ENCODE data around the gene DGAT2. TPM values are rescaled to one million over a fixed set of nuclear protein-coding genes. Genes with fewer than 3 reads are reported as not detected.
"Not testable (repeated sequence)": the region's sequence is repeated elsewhere in the genome, so short reads cannot be mapped to it uniquely, and the experiment has no call there.

Gene DGAT2
- total RNA-seq, 6 experiments from 2014 or later: 33.1 to 166 (median 124) TPM

DNA sequence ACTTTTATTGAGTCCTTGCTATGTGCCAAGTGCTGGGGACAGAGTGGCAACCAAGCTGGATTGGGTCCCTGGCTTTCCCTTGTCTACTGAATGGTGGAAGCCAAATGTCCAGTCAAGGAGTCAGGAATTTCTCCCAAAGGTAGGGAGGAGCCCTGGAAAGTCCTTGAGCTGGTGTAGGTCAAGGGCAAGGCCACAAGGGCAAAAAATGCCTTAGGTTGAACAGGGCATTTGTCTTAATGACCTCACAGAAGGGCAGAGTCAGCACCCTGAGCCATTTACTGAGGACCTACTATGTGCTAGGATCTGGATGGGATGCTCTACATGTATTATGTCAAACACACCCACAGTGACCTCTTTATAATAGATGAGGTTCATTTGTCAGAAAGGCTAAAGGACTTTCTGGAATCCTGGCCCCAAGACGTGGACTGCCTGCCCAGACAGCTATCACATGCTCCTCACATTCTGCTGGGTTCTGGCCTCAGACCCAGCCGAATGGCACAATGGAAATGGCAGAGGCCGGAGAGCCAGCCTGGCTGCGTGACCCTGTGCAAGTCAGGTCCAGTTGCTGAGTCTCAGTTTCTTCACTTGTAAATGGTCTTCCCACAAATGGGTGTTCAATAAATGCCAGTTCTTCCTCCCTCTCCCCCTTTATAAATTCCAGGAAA, 33.3 kb upstream of the DGAT2 start:
- Histone ChIP-seq H3K27ac (peak overlapping the region in 2 of 3 donors; percentile 49 to 62), H3K27me3 (no peaks in the 10 kb centered on the region), H3K4me1 (peaks cover 0 to 69% (median 31%) of the 10 kb centered on the region in 4 donors), H3K4me3 (no peak overlapping the region), H3K9me3 (no peaks in the 10 kb centered on the region), H3K36me3 (peaks cover 0 to 9% (median 0%) of the 10 kb centered on the region in 4 donors)
- 80% methylated on average over 1 of the region's 4 CpGs for WGBS (ENCODE audit: insufficient coverage, low coverage, low lambda C conversion rate, missing lambda C conversion rate)
- TF ChIP-seq, protein P1, sequence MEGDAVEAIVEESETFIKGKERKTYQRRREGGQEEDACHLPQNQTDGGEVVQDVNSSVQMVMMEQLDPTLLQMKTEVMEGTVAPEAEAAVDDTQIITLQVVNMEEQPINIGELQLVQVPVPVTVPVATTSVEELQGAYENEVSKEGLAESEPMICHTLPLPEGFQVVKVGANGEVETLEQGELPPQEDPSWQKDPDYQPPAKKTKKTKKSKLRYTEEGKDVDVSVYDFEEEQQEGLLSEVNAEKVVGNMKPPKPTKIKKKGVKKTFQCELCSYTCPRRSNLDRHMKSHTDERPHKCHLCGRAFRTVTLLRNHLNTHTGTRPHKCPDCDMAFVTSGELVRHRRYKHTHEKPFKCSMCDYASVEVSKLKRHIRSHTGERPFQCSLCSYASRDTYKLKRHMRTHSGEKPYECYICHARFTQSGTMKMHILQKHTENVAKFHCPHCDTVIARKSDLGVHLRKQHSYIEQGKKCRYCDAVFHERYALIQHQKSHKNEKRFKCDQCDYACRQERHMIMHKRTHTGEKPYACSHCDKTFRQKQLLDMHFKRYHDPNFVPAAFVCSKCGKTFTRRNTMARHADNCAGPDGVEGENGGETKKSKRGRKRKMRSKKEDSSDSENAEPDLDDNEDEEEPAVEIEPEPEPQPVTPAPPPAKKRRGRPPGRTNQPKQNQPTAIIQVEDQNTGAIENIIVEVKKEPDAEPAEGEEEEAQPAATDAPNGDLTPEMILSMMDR (IDR thresholded peaks at IDR 0.05): no peak
- TF ChIP-seq POLR2A (IDR thresholded peaks at IDR 0.05): no peak
- ATAC-seq: peak in 1 of 4 donors; percentile 7
- intact Hi-C loops (cut with DNase I): no loop called here
- no peak for DNase-seq

DNA sequence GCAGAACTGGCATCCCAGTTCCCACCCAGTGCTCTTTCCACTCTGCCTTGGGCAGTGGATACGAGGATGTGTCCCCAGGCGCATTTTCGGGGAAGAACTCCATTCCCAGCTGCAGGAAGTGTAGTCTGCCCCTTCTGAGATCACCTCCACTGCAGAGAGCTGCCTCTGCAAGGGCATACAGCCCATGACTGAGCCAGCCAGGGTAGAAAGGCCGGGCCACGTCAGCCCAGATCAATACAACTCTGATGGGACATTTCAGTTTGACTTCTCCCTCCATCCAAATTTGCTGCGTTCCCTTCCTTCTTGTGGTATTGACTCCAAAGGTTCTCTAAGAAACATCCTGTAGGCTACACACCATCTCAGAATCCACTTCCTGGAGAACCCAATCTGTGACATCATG, 31.3 kb upstream of the DGAT2 start:
- Histone ChIP-seq H3K27me3 (no peaks in the 10 kb centered on the region), H3K36me3 (no peaks in the 10 kb centered on the region), H3K4me3 (no peak overlapping the region), H3K9me3 (no peaks in the 10 kb centered on the region), H3K27ac (peak overlapping the region in 1 of 3 donors; percentile 38), H3K4me1 (peaks cover 0 to 76% (median 36%) of the 10 kb centered on the region in 4 donors)
- TF ChIP-seq POLR2A (IDR thresholded peaks at IDR 0.05): peak; percentile 53
- TF ChIP-seq, protein P1 (IDR thresholded peaks at IDR 0.05): no peak
- ATAC-seq (peak; percentile 67 to 78 (median 72)), DNase-seq (peak; percentile 77 to 81 (median 77))
- intact Hi-C loops (cut with DNase I): no loop called here
- 20% methylated on average over 1 of the region's 6 CpGs for WGBS (ENCODE audit: insufficient coverage, low coverage, low lambda C conversion rate, missing lambda C conversion rate)

DNA sequence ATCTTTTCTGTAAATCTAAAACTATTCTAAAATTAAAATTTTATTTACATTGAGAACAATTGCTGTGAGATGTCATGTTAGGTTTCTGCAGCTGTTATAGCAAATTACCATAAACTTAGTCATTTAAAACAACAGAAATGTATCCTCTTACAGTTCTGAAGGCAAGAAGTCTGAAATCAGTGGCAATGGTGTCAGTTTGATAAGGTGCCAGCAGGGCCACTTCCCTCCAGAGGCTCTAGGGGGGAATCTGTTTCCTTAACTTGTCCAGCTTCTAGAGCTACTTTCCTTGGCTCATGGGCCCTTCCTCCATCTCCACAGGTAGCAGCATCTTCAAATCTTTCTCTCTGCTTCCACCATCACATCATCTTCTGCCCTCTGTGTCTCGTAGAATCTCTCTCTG, 27.9 kb upstream of the DGAT2 start:
- no peak for ATAC-seq
- Histone ChIP-seq H3K27me3 (no peaks in the 10 kb centered on the region), H3K4me3 (no peak overlapping the region), H3K4me1 (peaks cover 0 to 73% (median 33%) of the 10 kb centered on the region in 4 donors), H3K27ac (no peak overlapping the region), H3K9me3 (no peaks in the 10 kb centered on the region), H3K36me3 (no peaks in the 10 kb centered on the region)
- 91% methylated on average over 1 of the region's 1 CpG for WGBS (ENCODE audit: insufficient coverage, low coverage, low lambda C conversion rate, missing lambda C conversion rate)
- DNase-seq: no peak
- TF ChIP-seq, protein P1 (IDR thresholded peaks at IDR 0.05): no peak
- TF ChIP-seq POLR2A (IDR thresholded peaks at IDR 0.05): no peak
- intact Hi-C loops (cut with DNase I): no loop called here

DNA sequence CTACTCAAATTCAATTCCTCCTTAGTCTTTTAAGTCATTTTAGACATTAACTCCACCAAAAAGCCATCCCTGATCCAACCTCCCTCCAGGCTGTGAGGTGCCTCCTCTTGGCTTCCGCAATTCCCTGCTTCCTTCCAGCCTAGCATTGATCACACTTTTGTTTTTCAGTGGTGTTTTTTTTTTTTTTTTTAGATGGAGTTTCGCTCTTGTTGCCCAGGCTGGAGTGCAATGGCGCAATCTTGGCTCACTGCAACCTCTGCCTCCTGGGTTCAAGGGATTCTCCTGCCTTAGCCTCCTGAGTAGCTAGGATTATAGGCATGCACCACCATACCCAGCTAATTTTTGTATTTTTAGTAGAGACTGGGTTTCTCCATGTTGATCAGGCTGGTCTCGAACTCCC, 25.4 kb upstream of the DGAT2 start:
- Histone ChIP-seq H3K27ac (peak overlapping the region in 2 of 3 donors; percentile 60 to 72), H3K4me1 (peaks cover 0 to 56% (median 25%) of the 10 kb centered on the region in 4 donors)
- DNase-seq (peak in 1 of 3 donors; percentile 49), ATAC-seq (peak; percentile 43 to 60 (median 56))
- intact Hi-C loops (cut with DNase I); H3K36me3 ChIP-seq; H3K4me3 ChIP-seq; H3K27me3 ChIP-seq; H3K9me3 ChIP-seq: not testable (repeated sequence)
- WGBS (ENCODE audit: insufficient coverage, low coverage, low lambda C conversion rate, missing lambda C conversion rate): 44% methylated on average over 4 of the region's 4 CpGs

DNA sequence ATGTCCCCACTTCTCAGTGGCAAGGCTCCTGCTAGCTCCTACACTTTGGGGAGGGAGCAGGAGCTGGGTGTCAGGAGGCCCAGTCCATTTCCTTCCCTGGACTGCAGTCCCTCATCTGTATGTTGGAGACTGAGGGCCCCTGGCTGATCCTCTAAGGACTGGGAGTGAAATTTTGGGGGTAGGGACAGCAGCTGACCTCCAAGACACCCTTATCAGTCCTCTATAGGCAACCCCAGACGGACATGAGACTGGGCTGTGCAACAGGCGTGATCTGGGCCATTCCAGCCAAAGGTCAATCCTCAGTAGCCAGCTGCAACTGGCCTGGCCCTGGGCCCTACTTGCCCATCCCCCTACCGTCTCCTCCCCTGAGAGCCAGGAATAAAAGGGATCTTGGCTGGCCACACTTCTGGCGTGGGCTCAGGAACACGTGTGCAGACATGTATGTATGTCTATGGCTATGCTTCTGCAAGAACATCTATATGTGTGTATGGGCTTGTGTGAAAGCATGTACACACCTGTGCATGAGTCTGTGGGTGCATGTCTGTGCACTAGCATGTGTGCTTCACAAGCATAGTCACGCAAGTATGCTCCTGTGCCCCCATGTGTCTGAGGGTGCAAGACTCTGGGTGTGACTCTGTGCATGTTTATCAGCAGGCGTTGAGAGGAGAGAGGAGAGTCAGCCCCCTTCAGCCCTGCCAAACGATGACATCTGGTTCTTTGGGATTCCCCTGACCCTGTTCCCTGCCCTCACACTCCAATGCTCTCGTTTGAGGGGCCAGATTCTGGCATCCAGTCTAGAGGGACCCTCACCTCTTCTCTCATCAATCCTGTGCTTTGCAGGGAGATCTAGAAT, 24.6 kb upstream of the DGAT2 start:
- peak; percentile 91 to 95 (median 94) for ATAC-seq
- no peaks in the 10 kb centered on the region for H3K27me3 ChIP-seq
- H3K27ac ChIP-seq: peak overlapping the region in 2 of 3 donors; percentile 60 to 72
- H3K9me3 ChIP-seq: no peaks in the 10 kb centered on the region
- intact Hi-C loops (cut with DNase I): no loop called here
- peak; percentile 74 to 93 (median 90) for DNase-seq
- 4% methylated on average over 4 of the region's 9 CpGs for WGBS (ENCODE audit: insufficient coverage, low coverage, low lambda C conversion rate, missing lambda C conversion rate)
- H3K4me1 ChIP-seq: peaks cover 0 to 48% (median 21%) of the 10 kb centered on the region in 4 donors
- H3K36me3 ChIP-seq: no peaks in the 10 kb centered on the region
- no peak overlapping the region for H3K4me3 ChIP-seq
- TF ChIP-seq, protein P1 (IDR thresholded peaks at IDR 0.05): no peak
- no peak for TF ChIP-seq POLR2A (IDR thresholded peaks at IDR 0.05)

Measured in right lobe of liver (tissue), 6 donors.